VCaP (cell line): ENCODE results near the gene CFAP100.

Source experiments
- H3K27ac ChIP-seq: fragments of 450-650 bp; 2 replicates; pipeline ENCODE4 v1.5.1; 2017
- CTCF ChIP-seq: fragments of 450-650 bp; conservative IDR thresholded peaks from 2 replicates; pipeline ENCODE4 v1.5.1; 2017; ENCODE audit warnings: mild to moderate bottlenecking, moderate library complexity

The CFAP100 gene

GRCh38 chr3:126473292-126474168, 78.8 kb downstream of the CFAP100 start:
- peak overlapping the region; percentile 97 for H3K27ac ChIP-seq

GRCh38 chr3:126474498-126475412, 80.0 kb downstream of the CFAP100 start:
- TF ChIP-seq CTCF: no peak
- peak overlapping the region; percentile 97 for H3K27ac ChIP-seq

More at GRCh38 chr3:126473292-126474168, 78.8 kb downstream of the CFAP100 start:
- TF ChIP-seq CTCF: no peak

DNA sequence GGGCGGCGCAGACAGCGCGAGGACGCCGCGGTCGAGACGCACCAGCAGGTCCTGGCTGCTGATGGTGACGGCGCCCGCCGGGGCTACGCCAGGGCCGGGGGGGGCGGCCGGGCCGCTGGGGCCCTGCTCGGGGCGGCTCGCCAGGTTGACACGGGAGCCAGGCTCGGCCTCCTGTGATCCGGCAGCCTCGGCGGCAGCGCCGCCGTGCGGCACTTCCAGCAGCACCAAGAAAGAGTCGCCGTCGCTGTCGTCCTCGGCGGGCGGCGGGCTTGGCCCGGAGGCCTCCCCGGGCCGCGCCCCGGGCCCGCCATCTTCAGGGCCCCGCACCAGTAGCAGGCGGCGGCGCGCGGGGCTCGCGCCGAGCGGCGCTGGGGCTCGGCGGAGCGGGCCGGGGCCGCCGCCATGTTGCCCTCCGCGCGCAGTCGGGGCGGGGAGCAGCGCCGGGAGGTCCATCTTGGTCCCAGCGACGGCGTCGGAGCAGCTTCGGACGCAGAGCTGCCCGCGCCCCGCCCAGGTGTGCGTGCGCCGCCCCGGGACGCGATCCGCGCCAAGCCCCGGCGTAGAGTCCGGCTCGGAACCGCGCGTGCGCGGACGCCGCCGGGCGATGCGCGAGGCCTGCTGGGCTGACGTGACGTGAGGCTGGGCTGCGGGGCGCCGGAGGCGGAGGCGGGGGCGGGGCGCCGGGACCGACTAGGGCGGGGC, 80.9 kb downstream of the CFAP100 start, which contains the start of gene ZXDC:
Gene ZXDC, minus strand, starts transcription at position 479 of the 702 bp plus-strand sequence. Its CDS starts 26 bp downstream, at position 453.
- TF ChIP-seq CTCF: peak; percentile 73
- H3K27ac ChIP-seq: peak within 1 kb of the TSS; percentile 97

GRCh38 chr3:126476166-126477060, 81.7 kb downstream of the CFAP100 start:
- no peak for TF ChIP-seq CTCF
- peak overlapping the region; percentile 97 for H3K27ac ChIP-seq

DNA sequence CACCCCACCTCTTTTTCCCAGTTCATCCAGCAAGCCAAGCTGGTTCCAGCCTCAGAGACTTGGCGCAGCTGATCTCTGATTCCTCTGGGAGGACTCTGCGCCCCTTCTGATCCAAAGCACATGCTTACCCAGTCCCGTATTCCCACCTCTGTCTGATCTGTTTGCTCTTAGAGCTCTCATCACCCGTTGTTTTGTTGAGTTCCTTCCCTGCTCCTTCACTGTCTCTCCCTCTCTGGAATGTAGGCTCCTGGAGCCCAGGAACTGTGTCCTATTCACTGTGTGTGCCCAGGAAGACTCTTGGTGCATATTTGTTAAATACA, 82.3 kb downstream of the CFAP100 start:
- peak overlapping the region; percentile 97 for H3K27ac ChIP-seq
- TF ChIP-seq CTCF: no peak

GRCh38 chr3:126478581-126479310, 84.0 kb downstream of the CFAP100 start:
- H3K27ac ChIP-seq: peak overlapping the region; percentile 97
- no peak for TF ChIP-seq CTCF
